ENCODE data around the gene PREP.

Gene PREP

GRCh38 chr6:105276374-105276773 lies 126.5 kb downstream of the PREP start:
- H3K9ac ChIP-seq (ENCODE audit: insufficient read length, low read depth) = no peak overlapping the region
- no peak for DNase-seq (ENCODE audit: low read depth, low spot score)
- peaks cover 21% of the 10 kb centered on the region for H3K36me3 ChIP-seq (ENCODE audit: insufficient read depth, insufficient read length, low read length)

GRCh38 chr6:105275542-105275941 lies 127.3 kb downstream of the PREP start:
- no peak for TF ChIP-seq YY1 (IDR thresholded peaks at IDR 0.05; ENCODE audit: insufficient read depth, insufficient read length)
- TF ChIP-seq ZNF274 (IDR thresholded peaks at IDR 0.05; ENCODE audit: low read depth, low read length) = no peak
- TF ChIP-seq SUZ12 (IDR thresholded peaks at IDR 0.05; ENCODE audit: extremely low read depth, insufficient read depth, insufficient read length) = no peak
- H3K9ac ChIP-seq (ENCODE audit: insufficient read length, low read depth) = no peak overlapping the region
- H3K9me3 ChIP-seq (ENCODE audit: insufficient read depth, low read length) = no peaks in the 10 kb centered on the region
- peaks cover 16% of the 10 kb centered on the region for H3K36me3 ChIP-seq (ENCODE audit: insufficient read depth, insufficient read length, low read length)
- no peak overlapping the region for H3K4me3 ChIP-seq (ENCODE audit: insufficient read length, low read depth)
- peaks cover 7% of the 10 kb centered on the region for H3K4me1 ChIP-seq (ENCODE audit: insufficient read depth, insufficient read length)
- no peak for DNase-seq (ENCODE audit: low read depth, low spot score)
- no peaks in the 10 kb centered on the region for H3K27me3 ChIP-seq (ENCODE audit: insufficient read depth, insufficient read length)

More at GRCh38 chr6:105276374-105276773, 126.5 kb downstream of the PREP start:
- H3K9me3 ChIP-seq (ENCODE audit: insufficient read depth, low read length) = no peaks in the 10 kb centered on the region
- peaks cover 7% of the 10 kb centered on the region for H3K4me1 ChIP-seq (ENCODE audit: insufficient read depth, insufficient read length)
- TF ChIP-seq YY1 (IDR thresholded peaks at IDR 0.05; ENCODE audit: insufficient read depth, insufficient read length) (no peak), SUZ12 (IDR thresholded peaks at IDR 0.05; ENCODE audit: extremely low read depth, insufficient read depth, insufficient read length) (no peak), ZNF274 (IDR thresholded peaks at IDR 0.05; ENCODE audit: low read depth, low read length) (no peak)
- H3K27me3 ChIP-seq (ENCODE audit: insufficient read depth, insufficient read length) = no peaks in the 10 kb centered on the region
- no peak overlapping the region for H3K4me3 ChIP-seq (ENCODE audit: insufficient read length, low read depth)

- Histone ChIP-seq H3K4me3 (ENCODE audit: insufficient read length, low read depth) (no peak overlapping the region), H3K27me3 (ENCODE audit: insufficient read depth, insufficient read length) (no peaks in the 10 kb centered on the region), H3K9ac (ENCODE audit: insufficient read length, low read depth) (no peak overlapping the region), H3K9me3 (ENCODE audit: insufficient read depth, low read length) (no peaks in the 10 kb centered on the region), H3K36me3 (ENCODE audit: insufficient read depth, insufficient read length, low read length) (peaks cover 16% of the 10 kb centered on the region), H3K4me1 (ENCODE audit: insufficient read depth, insufficient read length) (peaks cover 7% of the 10 kb centered on the region)
- no peak for DNase-seq (ENCODE audit: low read depth, low spot score)
- TF ChIP-seq SUZ12 (IDR thresholded peaks at IDR 0.05; ENCODE audit: extremely low read depth, insufficient read depth, insufficient read length) (no peak), YY1 (IDR thresholded peaks at IDR 0.05; ENCODE audit: insufficient read depth, insufficient read length) (no peak), ZNF274 (IDR thresholded peaks at IDR 0.05; ENCODE audit: low read depth, low read length) (no peak)
These were observed 128.2 kb downstream of the PREP start for GRCh38 chr6:105274678-105275077.

DNA sequence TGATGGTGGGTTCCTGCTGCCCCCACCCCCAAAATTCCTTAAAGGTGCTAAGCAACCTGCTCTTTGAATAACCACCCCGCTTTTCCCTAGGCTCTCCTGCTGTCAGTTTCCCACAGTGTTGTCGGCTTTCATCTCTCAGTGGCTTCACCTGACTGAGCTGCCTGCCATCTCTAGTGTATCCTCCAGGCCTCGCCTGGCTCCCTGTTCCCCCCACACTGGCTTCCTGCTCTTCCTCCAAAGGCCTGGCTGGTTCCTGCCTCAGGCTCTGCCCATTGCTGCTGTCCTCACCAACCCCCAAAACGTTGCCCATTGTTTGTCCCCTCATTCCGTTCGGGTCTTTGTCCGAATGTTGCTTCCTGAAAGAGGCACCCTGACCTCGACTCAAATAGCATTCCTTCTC lies 129.3 kb downstream of the PREP start:
- Histone ChIP-seq H3K4me3 (ENCODE audit: insufficient read length, low read depth) (no peak overlapping the region), H3K9ac (ENCODE audit: insufficient read length, low read depth) (no peak overlapping the region), H3K4me1 (ENCODE audit: insufficient read depth, insufficient read length) (peaks cover 7% of the 10 kb centered on the region), H3K36me3 (ENCODE audit: insufficient read depth, insufficient read length, low read length) (peaks cover 16% of the 10 kb centered on the region), H3K27me3 (ENCODE audit: insufficient read depth, insufficient read length) (no peaks in the 10 kb centered on the region), H3K9me3 (ENCODE audit: insufficient read depth, low read length) (no peaks in the 10 kb centered on the region)
- TF ChIP-seq ZNF274 (IDR thresholded peaks at IDR 0.05; ENCODE audit: low read depth, low read length) (no peak), SUZ12 (IDR thresholded peaks at IDR 0.05; ENCODE audit: extremely low read depth, insufficient read depth, insufficient read length) (no peak), YY1 (IDR thresholded peaks at IDR 0.05; ENCODE audit: insufficient read depth, insufficient read length) (no peak)
- no peak for DNase-seq (ENCODE audit: low read depth, low spot score)

DNA sequence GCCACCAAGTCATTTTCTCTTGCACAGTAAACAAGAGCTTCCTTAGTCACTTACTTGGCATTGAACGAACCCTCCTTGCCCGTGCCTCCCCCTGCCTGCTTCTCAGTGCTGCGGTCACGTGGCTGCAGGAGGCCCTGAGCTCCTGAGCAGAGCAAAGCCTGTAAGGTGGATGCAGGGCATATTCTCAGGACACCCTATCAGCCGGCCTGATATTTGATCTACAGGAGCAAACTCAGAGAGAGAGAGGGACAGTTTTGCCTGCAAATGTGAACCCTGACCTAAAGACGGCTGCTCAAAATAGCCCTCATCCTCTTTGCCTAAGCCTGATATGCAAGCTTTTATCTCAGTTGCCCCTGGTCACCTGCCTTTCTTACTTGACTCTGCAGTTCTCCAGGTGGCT lies 130.1 kb downstream of the PREP start:
- peaks cover 9% of the 10 kb centered on the region for H3K36me3 ChIP-seq (ENCODE audit: insufficient read depth, insufficient read length, low read length)
- no peaks in the 10 kb centered on the region for H3K9me3 ChIP-seq (ENCODE audit: insufficient read depth, low read length)
- H3K27me3 ChIP-seq (ENCODE audit: insufficient read depth, insufficient read length) = no peaks in the 10 kb centered on the region
- peaks cover 7% of the 10 kb centered on the region for H3K4me1 ChIP-seq (ENCODE audit: insufficient read depth, insufficient read length)
- no peak overlapping the region for H3K4me3 ChIP-seq (ENCODE audit: insufficient read length, low read depth)
- no peak overlapping the region for H3K9ac ChIP-seq (ENCODE audit: insufficient read length, low read depth)
- DNase-seq (ENCODE audit: low read depth, low spot score) = no peak
- TF ChIP-seq ZNF274 (IDR thresholded peaks at IDR 0.05; ENCODE audit: low read depth, low read length) = no peak
- no peak for TF ChIP-seq SUZ12 (IDR thresholded peaks at IDR 0.05; ENCODE audit: extremely low read depth, insufficient read depth, insufficient read length)
- TF ChIP-seq YY1 (IDR thresholded peaks at IDR 0.05; ENCODE audit: insufficient read depth, insufficient read length) = no peak

DNA sequence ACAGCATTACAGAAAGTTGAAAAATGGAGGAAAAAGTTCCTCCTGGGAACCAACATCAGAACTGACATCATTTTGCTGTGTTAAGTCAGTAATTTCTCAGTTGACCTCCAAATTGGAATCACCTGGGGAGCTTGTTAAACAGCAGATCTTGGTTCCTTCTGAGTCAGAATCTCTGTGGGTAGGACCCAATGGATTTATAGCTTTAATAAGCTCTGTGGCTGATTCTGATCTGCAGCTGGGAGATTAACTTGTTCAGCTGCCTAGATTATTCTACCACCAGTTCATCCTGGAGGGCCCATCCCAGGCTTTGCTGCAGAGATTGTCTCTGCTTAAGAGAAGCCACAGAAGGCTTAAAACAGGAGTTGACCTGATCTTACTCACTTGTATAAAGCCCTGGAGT lies 132.4 kb downstream of the PREP start:
- Histone ChIP-seq H3K9ac (ENCODE audit: insufficient read length, low read depth) (no peak overlapping the region), H3K4me1 (ENCODE audit: insufficient read depth, insufficient read length) (peaks cover 7% of the 10 kb centered on the region), H3K27me3 (ENCODE audit: insufficient read depth, insufficient read length) (no peaks in the 10 kb centered on the region), H3K36me3 (ENCODE audit: insufficient read depth, insufficient read length, low read length) (no peaks in the 10 kb centered on the region), H3K9me3 (ENCODE audit: insufficient read depth, low read length) (no peaks in the 10 kb centered on the region), H3K4me3 (ENCODE audit: insufficient read length, low read depth) (no peak overlapping the region)
- no peak for DNase-seq (ENCODE audit: low read depth, low spot score)
- no peak for TF ChIP-seq YY1 (IDR thresholded peaks at IDR 0.05; ENCODE audit: insufficient read depth, insufficient read length)
- no peak for TF ChIP-seq ZNF274 (IDR thresholded peaks at IDR 0.05; ENCODE audit: low read depth, low read length)
- TF ChIP-seq SUZ12 (IDR thresholded peaks at IDR 0.05; ENCODE audit: extremely low read depth, insufficient read depth, insufficient read length) = no peak

DNA sequence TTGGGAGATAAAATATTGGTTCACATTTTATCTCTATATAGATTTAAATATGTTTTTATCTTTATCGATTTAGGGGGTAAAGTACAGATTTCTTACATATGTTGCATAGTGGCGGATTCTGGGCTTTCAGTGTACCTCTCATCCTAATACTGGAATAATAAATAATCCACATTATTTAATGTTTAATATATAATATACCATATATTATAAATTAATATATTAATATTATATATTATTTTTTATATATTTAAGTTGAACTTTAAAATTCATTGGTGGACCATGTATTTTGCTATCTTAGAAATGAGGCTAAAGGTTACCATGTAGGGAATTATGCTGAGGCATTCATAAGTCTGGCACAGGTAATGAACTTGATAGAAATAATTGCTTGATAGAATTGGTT lies 133.5 kb downstream of the PREP start:
- no peaks in the 10 kb centered on the region for H3K9me3 ChIP-seq (ENCODE audit: insufficient read depth, low read length)
- H3K4me3 ChIP-seq (ENCODE audit: insufficient read length, low read depth) = no peak overlapping the region
- peaks cover 7% of the 10 kb centered on the region for H3K4me1 ChIP-seq (ENCODE audit: insufficient read depth, insufficient read length)
- no peaks in the 10 kb centered on the region for H3K36me3 ChIP-seq (ENCODE audit: insufficient read depth, insufficient read length, low read length)
- H3K9ac ChIP-seq (ENCODE audit: insufficient read length, low read depth) = no peak overlapping the region
- DNase-seq (ENCODE audit: low read depth, low spot score) = no peak
- H3K27me3 ChIP-seq (ENCODE audit: insufficient read depth, insufficient read length) = no peaks in the 10 kb centered on the region
- TF ChIP-seq YY1 (IDR thresholded peaks at IDR 0.05; ENCODE audit: insufficient read depth, insufficient read length) = no peak
- no peak for TF ChIP-seq SUZ12 (IDR thresholded peaks at IDR 0.05; ENCODE audit: extremely low read depth, insufficient read depth, insufficient read length)
- TF ChIP-seq ZNF274 (IDR thresholded peaks at IDR 0.05; ENCODE audit: low read depth, low read length) = no peak

Measured in NT2/D1 (cell line).